SKM-1 treated with dmso at 0.1 percent for 144 hours (cell line): ENCODE data around the gene PLA2G2F.
"Not testable (repeated sequence)": the region's sequence is repeated elsewhere in the genome, so short reads cannot be mapped to it uniquely, and the experiment has no call there.

Experiments
- DNase-seq: peaks from one replicate; lab custom pipeline; 2025; ENCODE audit not compliant: unreplicated experiment; lab: John Stamatoyannopoulos, UW

Gene PLA2G2F

DNA sequence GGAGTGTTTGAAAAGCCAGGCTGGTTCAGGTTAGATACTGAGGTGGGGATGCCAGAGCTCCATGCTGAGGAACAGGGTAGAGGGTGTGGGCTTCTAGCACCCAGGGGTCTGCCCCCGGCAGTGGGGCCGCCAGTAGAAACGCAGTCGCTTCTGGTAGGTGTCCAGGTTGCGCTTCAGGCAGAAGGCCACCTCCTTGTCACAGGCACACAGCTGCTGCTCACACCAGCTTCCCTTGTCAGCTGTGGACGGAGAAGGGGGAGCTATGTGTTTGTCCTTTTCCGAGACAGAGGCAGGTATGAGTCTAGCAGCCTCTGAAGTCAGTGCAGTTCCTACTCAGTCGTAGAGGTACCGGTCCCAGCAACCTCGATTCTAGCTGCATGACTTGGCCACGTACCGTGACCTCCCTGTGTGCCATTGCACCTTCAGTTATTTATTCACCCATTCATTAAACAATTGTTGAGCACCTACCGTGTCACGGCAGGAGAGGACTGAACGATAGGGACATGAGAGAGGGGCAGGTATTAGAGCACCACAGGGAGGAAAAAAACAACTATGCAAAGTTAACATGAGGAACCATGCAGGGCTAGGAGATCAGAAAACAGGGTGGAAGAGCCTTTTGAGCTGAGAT is 25.0 kb upstream of the PLA2G2F start:
- no peak for DNase-seq

DNA sequence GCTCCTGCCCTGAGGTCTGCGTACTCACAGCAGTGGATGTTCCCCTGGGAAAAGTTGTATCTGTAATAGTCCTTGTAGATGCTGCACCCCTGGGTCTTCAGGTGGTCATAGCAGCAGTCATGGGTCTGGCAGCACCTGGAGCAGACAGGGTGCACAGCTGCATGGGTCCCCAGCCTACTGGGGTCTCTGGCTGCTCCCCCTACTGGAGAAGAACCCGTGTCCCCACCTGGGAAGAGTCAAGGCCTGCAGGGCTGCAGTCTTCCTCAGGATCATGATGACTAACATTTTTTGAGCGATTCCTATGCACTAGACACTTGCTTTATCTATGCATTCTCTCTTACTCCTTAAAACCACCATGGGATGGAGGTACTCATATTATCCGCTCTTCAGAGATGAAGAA is 23.6 kb upstream of the PLA2G2F start:
- DNase-seq = no peak

GRCh38 chr1:20115916-20116315 is 23.2 kb upstream of the PLA2G2F start:
- no peak for DNase-seq

DNA sequence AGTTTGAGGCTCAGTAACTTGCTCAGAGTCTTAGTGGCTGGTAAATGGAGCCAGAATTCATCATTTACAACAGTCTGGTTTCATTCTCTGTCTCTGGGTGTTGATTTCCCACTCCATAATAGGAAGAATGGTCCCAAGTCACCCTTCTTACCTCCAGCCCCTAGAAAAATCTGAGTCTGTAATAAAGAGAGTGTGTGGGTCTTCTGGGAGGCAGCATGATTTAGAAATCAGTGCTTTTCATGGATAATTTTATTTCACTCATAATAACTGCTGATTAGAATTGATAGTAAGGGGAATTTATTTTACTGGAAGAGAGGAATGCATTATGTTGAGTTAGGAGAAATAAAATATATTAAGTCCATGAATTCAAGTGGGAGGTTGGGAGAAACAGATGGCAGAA is 21.9 kb upstream of the PLA2G2F start:
- DNase-seq = no peak

DNA sequence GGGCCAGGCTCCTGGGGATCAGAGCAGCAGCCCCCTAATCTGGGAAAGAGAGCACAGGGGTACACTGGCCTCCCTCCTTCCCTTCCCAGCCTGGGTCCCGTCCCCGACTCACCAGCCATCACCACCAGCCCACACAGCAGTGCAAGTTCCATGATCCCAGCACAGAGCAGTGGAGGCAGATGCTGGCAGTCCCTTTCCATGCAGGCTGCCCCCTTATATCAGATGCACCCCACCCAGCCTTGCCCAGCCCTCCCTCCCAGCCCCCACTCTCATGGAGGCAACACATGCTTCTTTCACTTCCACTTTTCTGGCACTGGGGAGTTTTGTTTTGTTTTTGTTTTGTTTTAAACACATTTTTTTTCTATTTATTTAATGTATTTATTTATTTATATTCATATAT is 19.8 kb upstream of the PLA2G2F start, which contains the start of gene PLA2G2D:
Gene PLA2G2D (minus strand): TSS at position 190 of the 400 bp plus-strand sequence. CDS start 38 bp downstream, at position 152.
- no peak for DNase-seq

GRCh38 chr1:20120796-20121195 is 18.3 kb upstream of the PLA2G2F start:
- no peak for DNase-seq

GRCh38 chr1:20123722-20124455 is 15.2 kb upstream of the PLA2G2F start:
- DNase-seq = no peak

DNA sequence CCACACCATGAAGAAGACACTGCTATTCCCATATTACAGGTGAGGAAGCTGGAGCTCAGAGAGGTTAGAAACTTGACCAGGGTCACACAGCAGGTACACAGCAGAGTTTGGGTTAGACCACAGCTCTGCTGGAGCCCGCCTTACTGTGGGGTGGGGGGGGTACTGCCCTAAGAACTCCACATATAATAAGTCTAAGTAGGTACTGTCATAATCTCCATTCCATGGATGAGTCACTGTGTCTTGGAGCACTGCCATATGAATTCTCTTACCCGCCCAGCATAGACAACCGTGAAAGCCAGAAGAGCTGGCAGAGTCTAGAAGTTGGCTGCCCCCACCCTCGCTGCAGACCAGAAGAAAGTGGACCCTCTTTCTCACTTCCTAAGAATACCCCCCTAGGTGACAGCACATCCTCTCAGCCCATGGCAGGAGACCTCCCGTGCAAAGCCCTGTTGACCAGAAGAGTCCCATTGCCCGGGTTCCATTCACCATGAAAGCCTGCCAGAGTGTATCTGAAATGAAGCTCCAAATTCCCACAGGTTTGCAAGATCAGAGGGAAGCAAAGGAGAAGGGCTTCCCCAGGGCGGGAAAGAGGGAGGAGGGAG is 14.6 kb upstream of the PLA2G2F start:
- DNase-seq = no peak

DNA sequence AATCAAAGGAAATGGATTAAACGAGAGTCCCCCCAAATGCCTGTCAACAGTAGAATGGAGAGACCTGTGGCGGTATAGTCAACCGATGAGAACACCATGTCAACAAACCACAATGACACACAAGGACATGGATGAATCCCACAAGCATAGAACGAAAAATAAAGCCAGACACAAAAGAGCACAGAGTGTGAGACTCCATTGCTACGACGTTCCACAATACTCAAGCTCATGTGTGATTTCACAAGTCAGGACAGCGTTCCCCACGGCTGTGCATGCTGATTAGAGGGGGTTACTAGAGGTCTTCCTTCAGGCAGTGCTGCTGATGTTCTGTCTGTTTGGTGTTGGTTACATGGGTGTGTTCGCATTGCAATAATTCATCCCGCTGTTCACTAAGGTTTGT is 14.0 kb upstream of the PLA2G2F start:
- DNase-seq = no peak

DNA sequence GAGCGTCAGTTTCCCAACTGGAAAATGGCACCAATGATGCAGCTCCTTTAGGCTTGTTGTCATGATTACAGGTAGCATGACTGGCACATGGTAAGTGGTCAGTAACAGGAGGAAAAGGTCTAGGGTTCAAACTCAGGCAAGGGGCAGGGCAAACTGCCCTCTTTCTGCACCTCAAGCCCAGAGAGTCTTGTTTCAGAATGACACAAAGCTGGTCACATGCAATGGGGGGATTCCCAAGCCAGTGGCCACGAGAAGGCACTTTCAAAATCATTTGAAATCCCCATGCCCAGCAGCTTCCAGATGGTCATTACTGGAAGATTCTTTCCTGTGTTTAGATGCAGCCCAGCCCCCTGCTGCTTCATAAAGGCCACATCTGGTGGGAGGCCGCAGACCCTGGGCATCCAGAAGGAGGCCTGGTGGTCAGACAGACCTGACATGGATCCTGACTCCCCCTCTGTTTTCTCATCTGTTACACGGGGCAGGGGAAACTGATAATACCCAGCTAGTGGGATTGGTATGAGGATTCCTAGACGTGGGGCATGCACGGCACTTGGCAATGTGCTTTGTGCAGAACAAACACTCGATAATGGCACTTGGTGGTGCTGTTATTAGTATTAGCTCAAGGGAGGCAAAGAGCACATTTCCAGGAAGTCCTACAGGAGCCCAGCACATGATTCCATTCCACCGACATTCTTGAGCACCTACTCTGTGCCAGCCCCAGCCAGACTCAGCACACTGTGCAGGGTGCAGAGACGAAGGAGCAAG is 12.9 kb upstream of the PLA2G2F start:
- DNase-seq = no peak

DNA sequence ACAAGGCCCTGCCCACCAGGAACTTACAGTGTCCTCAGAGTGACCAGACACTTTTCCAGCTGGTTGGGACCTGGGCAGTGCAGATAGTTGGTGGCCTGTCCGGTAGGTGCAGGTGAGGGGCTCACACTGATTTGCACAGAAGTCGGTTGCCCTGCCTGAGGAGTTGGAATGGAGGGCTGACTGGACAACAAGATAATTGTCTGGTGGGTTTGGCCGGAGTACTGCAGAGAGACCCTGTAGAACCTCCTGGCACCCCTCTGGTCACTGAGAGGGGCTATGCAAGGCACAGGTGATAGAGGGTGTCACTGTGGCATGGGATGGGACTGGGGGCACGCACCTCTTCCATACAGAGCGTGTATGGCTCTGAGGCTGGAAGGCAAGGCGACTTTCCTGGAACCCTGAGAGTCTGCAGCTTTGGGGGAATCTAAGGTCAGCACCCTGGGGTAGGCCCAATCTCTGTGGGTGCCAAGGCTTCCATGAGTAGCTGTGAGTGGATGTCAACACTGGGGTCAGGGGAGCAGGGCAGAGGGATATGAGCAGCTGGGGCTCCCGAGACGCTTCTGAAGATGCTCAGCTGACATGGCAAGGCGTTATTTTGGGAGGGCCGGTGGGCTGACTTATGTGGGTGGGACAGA is 12.2 kb upstream of the PLA2G2F start:
- no peak for DNase-seq

DNA sequence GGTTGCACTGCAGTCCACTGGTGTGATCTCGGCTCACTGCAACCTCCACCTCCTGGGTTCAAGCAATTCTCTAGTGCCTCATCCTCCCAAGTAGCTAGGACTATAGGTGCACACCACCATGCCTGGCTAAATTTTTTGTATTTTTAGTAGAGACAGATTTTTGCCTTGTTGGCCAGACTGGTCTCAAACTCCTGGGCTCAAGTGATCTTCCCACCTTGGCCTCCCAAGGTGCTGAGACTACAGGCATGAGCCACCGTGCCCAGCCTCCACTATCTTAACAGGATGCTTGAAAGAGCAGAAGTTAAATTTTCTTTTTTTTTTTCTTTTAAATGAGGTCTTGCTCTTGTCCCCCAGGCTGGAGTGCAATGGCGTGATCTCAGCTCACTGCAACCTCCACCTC is 8.6 kb upstream of the PLA2G2F start:
- DNase-seq = not testable (repeated sequence)

GRCh38 chr1:20134995-20135394 is 4.1 kb upstream of the PLA2G2F start:
- no peak for DNase-seq

DNA sequence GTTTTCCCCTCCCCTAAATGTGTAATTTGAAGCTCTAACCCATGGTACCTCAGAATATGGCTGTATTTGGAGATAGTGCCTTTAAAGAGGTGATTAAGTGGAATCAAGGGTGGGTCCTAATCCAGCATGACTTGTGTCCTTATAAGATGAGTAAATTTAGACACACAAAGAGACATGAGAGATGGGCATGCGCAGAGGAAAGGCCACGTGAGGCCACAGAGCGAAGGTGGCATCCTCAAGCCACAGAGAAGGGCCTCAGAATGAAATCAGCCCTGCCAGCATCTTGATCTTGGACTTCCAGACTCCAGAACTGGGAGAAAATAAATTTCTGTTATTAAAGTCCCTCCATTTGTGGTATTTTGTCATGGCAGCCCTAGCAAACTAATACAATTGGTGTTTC is 2.9 kb upstream of the PLA2G2F start:
- no peak for DNase-seq

DNA sequence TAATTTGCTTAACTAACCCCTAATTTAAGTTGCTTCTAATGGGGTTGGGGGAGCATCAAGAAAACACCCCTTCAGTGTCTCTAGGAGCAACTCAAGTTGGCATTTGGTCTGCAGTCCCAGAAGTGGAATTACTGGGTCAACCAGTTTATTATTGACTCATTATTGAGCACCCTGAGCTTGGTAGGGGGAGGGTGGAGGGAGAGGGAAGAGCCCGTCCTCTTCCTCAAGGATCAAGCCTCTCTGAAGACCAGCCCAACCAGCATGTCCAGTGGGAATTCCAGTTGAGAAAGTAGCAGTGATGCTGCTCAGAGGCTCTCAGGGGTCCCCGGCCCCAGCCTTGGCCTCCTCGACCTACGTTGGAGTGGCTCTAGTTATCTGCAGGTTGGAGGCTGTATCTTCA is 2.1 kb upstream of the PLA2G2F start:
- DNase-seq = no peak

DNA sequence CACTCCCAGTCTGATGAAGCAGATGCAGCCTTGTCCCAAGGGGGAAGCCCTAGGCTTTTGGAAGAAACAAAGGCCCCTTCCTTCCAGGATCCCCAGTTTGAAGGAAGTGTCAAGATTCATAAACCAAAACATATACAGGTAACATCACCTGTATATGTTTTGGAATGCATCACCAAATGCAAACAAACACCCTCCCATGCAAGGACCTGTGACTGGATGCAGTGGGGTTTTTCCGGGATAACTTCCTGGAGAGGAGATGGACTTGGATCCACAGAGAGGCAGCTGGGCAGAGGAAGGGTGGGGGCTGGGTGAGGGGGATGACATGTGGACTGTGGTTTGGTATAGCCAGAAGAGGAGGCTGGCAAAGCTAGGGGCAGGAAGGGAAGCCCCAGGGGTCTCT is 1.5 kb upstream of the PLA2G2F start:
- DNase-seq = no peak

GRCh38 chr1:20138346-20138745 is 777 bp upstream of the PLA2G2F start:
- DNase-seq = no peak

GRCh38 chr1:20139776-20140612 is 871 bp downstream of the PLA2G2F start:
- DNase-seq = no peak

DNA sequence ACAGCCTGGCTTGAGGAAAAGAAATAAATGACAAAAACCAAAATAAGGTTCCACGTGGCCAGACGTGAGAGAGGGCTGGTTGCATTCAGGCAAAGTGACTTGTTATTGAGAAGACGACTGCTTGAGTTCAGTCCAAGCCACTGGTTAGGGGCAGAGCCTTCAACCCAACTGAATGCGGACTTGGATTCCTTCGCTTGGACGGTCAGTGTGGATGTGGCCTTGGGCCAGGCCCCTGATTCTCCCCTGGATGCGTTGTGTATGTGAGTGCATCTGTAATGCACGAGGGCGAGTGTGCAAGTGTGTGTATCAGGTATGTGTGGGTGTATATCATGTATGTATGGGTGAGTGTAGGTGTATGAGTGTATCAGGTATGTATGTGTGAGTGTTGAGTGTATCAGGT is 1.9 kb downstream of the PLA2G2F start:
- no peak for DNase-seq

GRCh38 chr1:20141466-20141865 is 2.3 kb downstream of the PLA2G2F start:
- DNase-seq = no peak
